OCI-LY1 (cell line): ENCODE data around the gene CSRP1.

ENCODE experiments used
- CTCF ChIP-seq: fragments of 200-600 bp; sonication (generic), shearing (Covaris generic); IDR thresholded peaks from 2 replicates; pipeline ENCODE4 v1.5.1; 2017; ENCODE audit warnings: mild to moderate bottlenecking, antibody characterized with exemption, low read length, moderate library complexity, mixed read lengths
- EZH2 ChIP-seq: fragments of 200-600 bp; sonication (generic), shearing (Covaris generic); IDR thresholded peaks from 2 replicates; pipeline ENCODE4 v1.8.0; 2017; ENCODE audit warnings: borderline replicate concordance, mixed run types, mild to moderate bottlenecking, antibody characterized with exemption, low read length, moderate library complexity, mixed read lengths

GRCh38 chr1:201505503-201505890 lies 1.4 kb downstream of the CSRP1 start:
- TF ChIP-seq CTCF (no peak), EZH2 (no peak)
